KMS-11 (cell line): ENCODE data around the gene DNASE1L1.
A peak's percentile ranks its signal among the peaks of the same experiment; 100 is the strongest.

Source experiments
- H2AFZ ChIP-seq: fragments of 200-600 bp; sonication (generic); 2 replicates; pipeline ENCODE4 v1.6.1; 2016; ENCODE audit warnings: antibody characterized with exemption, mixed run types, low read depth
- H3K27ac ChIP-seq: fragments of 200-600 bp; sonication (generic); 2 replicates; pipeline ENCODE4 v1.6.1; 2016; ENCODE audit warnings: mild to moderate bottlenecking, mixed run types
- H3K27me3 ChIP-seq: fragments of 200-600 bp; sonication (generic); 2 replicates; pipeline ENCODE4 v1.6.1; 2017; ENCODE audit warnings: mild to moderate bottlenecking, low read depth, mixed run types, moderate library complexity; ENCODE audit not compliant: insufficient read depth
- H3K36me3 ChIP-seq: fragments of 200-600 bp; sonication (generic); 2 replicates; pipeline ENCODE4 v1.6.1; 2017; ENCODE audit warnings: mild to moderate bottlenecking, mixed run types; ENCODE audit not compliant: insufficient read depth
- H3K4me1 ChIP-seq: fragments of 200-600 bp; sonication (generic); 2 replicates; pipeline ENCODE4 v1.6.1; 2016; ENCODE audit warnings: mild to moderate bottlenecking, low read depth, mixed run types; ENCODE audit not compliant: poor library complexity, severe bottlenecking
- H3K4me2 ChIP-seq: fragments of 200-600 bp; sonication (generic); 2 replicates; pipeline ENCODE4 v1.7.0; 2016; ENCODE audit warnings: mild to moderate bottlenecking, mixed run types
- H3K4me3 ChIP-seq: fragments of 200-600 bp; sonication (generic); IDR thresholded peaks from 2 replicates; pipeline ENCODE4 v1.6.1; 2017; ENCODE audit warnings: low read depth, low read length, mixed read lengths; ENCODE audit not compliant: insufficient read depth
- H3K79me2 ChIP-seq: fragments of 200-600 bp; sonication (generic); 2 replicates; pipeline ENCODE4 v1.6.1; 2016; ENCODE audit warnings: low read depth, mixed run types; ENCODE audit not compliant: insufficient read depth
- H3K9ac ChIP-seq: fragments of 200-600 bp; sonication (generic); 2 replicates; pipeline ENCODE4 v1.6.1; 2016; ENCODE audit warnings: mild to moderate bottlenecking, mixed run types
- H4K20me1 ChIP-seq: fragments of 200-600 bp; sonication (generic); 2 replicates; pipeline ENCODE4 v1.6.1; 2016; ENCODE audit warnings: mild to moderate bottlenecking, mixed run types; ENCODE audit not compliant: insufficient read depth
- CTCF ChIP-seq: fragments of 200-600 bp; sonication (generic); conservative IDR thresholded peaks from 2 replicates; pipeline ENCODE4 v1.6.1; 2017; ENCODE audit warnings: low read depth, mild to moderate bottlenecking, antibody characterized with exemption, low read length, moderate library complexity, mixed read lengths

DNASE1L1 gene

DNA sequence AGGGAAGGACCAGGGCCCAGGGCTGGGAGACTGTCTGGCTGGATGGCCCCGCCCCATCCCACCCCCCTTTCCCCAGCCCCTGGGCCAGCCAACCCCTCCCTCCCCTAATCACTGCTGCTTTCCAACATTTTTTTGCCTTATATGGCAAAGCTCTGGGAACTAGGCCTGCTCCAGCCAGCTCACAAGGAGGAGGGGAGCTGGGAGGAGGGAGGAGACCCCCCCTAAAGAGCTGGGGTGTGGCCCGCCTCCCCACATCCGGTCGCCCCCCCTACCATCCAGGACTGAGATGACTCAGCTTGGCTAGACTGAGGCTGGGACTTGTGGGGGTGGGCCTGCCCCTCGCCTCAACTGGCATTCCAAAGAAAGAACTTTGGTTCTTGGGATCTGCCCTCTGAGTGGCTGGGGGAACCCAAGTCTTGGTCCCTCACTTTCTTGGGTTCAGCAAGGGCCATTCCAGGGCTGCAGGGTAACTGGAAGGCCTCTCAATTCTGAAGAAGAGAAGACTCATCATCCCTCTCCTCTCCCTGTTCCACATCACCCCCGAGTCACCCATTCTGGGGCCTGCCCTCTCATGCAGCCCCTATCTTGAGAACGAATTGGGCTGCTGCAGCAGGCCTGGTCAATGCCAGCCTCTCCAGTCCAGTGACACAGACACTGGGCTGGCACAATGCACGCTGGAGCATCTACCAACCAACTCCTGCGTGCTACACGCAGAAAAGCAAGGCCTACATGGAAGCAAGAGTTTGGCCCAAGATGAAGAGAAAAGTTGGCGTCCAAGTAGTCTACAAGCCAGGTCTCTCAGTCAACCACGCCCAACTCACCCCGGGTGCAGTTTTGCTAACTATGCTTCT lies 39.4 kb downstream of the DNASE1L1 start:
- Histone ChIP-seq H3K4me1 (peaks cover 38% of the 10 kb centered on the region), H3K4me3 (no peak overlapping the region), H3K4me2 (peak overlapping the region; percentile 57), H3K79me2 (peaks cover 44% of the 10 kb centered on the region), H4K20me1 (no peaks in the 10 kb centered on the region), H3K36me3 (no peaks in the 10 kb centered on the region; the same call in 1 of the 2 replicates), H2AFZ (no peak overlapping the region), H3K9ac (peak overlapping the region; percentile 69), H3K27ac (peak overlapping the region; percentile 74), H3K27me3 (no peaks in the 10 kb centered on the region)
- no peak for TF ChIP-seq CTCF

- Histone ChIP-seq H3K27me3 (no peaks in the 10 kb centered on the region), H3K4me1 (peaks cover 35% of the 10 kb centered on the region), H4K20me1 (no peaks in the 10 kb centered on the region), H3K36me3 (no peaks in the 10 kb centered on the region; the same call in 1 of the 2 replicates), H2AFZ (no peak overlapping the region), H3K9ac (peak overlapping the region; percentile 69; the same call in 1 of the 2 replicates), H3K79me2 (peaks cover 44% of the 10 kb centered on the region), H3K4me2 (peak overlapping the region; percentile 48; the same call in 1 of the 2 replicates), H3K27ac (peak overlapping the region; percentile 54), H3K4me3 (no peak overlapping the region)
- TF ChIP-seq CTCF, result no peak
Observed at GRCh38 chrX:154368630-154369448, 40.2 kb downstream of the DNASE1L1 start.

GRCh38 chrX:154367474-154368308 lies 41.4 kb downstream of the DNASE1L1 start:
- H3K4me3 ChIP-seq, result no peak overlapping the region

More at GRCh38 chrX:154367474-154368308, 41.4 kb downstream of the DNASE1L1 start:
- Histone ChIP-seq H3K36me3 (no peaks in the 10 kb centered on the region; the same call in 1 of the 2 replicates), H3K27me3 (no peaks in the 10 kb centered on the region), H3K9ac (peak overlapping the region; percentile 69; the same call in 1 of the 2 replicates), H3K4me2 (no peak overlapping the region), H2AFZ (no peak overlapping the region), H4K20me1 (no peaks in the 10 kb centered on the region), H3K79me2 (peaks cover 44% of the 10 kb centered on the region), H3K27ac (peak overlapping the region; percentile 54), H3K4me1 (peaks cover 24% of the 10 kb centered on the region)
- no peak for TF ChIP-seq CTCF
